ENCODE measurements around the gene TACC2. TPM values are rescaled to one million over a fixed set of nuclear protein-coding genes. Genes with fewer than 3 reads are reported as not detected.
"Not testable (repeated sequence)": the region's sequence is repeated elsewhere in the genome, so short reads cannot be mapped to it uniquely, and the experiment has no call there.

The TACC2 gene
- total RNA-seq, 2 experiments from 2014 or later = not detected

DNA sequence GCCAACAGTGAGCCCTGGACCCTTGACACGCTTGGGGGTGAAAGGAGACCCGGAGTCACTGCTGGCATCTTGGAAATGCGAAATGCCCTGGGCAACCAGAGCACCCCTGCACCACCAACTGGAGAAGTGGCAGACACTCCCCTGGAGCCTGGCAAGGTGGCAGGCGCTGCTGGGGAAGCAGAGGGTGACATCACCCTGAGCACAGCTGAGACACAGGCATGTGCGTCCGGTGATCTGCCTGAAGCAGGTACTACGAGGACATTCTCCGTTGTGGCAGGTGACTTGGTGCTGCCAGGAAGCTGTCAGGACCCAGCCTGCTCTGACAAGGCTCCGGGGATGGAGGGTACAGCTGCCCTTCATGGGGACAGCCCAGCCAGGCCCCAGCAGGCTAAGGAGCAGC, 98.5 kb downstream of the TACC2 start:
- Mint-ChIP-seq H3K4me3 (no peak overlapping the region), H3K9me3 (no peaks in the 10 kb centered on the region), H3K27me3 (no peaks in the 10 kb centered on the region), H3K36me3 (ENCODE audit: low read depth) (no peaks in the 10 kb centered on the region), H3K4me1 (ENCODE audit: low read depth) (no peaks in the 10 kb centered on the region), H3K27ac (no peak overlapping the region)
- DNase-seq = no peak
- no peak for ATAC-seq
- ChIA-PET POLR2A (no interaction called here), CTCF (no interaction called here)
- TF ChIP-seq, protein P1, sequence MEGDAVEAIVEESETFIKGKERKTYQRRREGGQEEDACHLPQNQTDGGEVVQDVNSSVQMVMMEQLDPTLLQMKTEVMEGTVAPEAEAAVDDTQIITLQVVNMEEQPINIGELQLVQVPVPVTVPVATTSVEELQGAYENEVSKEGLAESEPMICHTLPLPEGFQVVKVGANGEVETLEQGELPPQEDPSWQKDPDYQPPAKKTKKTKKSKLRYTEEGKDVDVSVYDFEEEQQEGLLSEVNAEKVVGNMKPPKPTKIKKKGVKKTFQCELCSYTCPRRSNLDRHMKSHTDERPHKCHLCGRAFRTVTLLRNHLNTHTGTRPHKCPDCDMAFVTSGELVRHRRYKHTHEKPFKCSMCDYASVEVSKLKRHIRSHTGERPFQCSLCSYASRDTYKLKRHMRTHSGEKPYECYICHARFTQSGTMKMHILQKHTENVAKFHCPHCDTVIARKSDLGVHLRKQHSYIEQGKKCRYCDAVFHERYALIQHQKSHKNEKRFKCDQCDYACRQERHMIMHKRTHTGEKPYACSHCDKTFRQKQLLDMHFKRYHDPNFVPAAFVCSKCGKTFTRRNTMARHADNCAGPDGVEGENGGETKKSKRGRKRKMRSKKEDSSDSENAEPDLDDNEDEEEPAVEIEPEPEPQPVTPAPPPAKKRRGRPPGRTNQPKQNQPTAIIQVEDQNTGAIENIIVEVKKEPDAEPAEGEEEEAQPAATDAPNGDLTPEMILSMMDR (IDR thresholded peaks at IDR 0.05) = no peak
- intact Hi-C loops (cut with micrococcal nuclease) = no loop called here

DNA sequence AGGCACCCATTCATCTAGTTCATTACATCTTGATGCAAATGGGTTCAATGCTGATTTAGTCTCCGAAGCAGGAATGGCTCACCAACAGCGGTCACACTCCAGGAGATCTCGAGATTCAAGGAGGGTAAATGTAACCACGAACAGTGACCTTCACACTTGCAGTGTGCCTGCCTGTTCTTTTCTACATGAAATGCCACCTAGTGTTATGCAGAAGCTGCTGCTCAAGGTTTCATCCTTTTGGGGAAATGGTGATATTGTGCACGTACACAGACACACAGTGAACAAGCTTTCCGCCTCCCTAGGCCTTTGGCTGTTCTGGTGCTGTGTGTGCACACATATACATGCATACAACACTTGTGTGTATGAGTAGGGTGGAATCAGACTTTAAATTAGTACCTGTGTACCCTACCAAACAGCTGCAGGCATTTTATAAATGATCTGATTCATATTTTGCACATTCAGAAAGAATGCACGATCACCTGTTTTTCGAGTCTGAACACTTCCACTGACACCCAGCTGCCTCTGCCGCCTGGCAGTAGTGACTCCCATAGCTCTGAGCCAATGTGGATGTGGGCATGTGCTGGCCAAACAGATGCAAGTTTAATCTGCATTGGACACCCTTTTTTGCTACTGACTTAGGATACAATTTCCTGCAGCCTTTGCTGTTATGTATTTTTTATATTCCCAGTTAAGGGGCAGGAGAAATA, 100.5 kb downstream of the TACC2 start:
- intact Hi-C loops (cut with micrococcal nuclease) = no loop called here
- no peaks in the 10 kb centered on the region for H3K9me3 Mint-ChIP-seq
- no peaks in the 10 kb centered on the region for H3K36me3 Mint-ChIP-seq (ENCODE audit: low read depth)
- no peak overlapping the region for H3K4me3 Mint-ChIP-seq
- POLR2A ChIA-PET = no interaction called here
- DNase-seq = no peak
- no peak overlapping the region for H3K27ac Mint-ChIP-seq
- ATAC-seq = no peak
- no peaks in the 10 kb centered on the region for H3K27me3 Mint-ChIP-seq
- CTCF ChIA-PET = no interaction called here
- TF ChIP-seq, protein P1 (IDR thresholded peaks at IDR 0.05) = no peak
- no peaks in the 10 kb centered on the region for H3K4me1 Mint-ChIP-seq (ENCODE audit: low read depth)

DNA sequence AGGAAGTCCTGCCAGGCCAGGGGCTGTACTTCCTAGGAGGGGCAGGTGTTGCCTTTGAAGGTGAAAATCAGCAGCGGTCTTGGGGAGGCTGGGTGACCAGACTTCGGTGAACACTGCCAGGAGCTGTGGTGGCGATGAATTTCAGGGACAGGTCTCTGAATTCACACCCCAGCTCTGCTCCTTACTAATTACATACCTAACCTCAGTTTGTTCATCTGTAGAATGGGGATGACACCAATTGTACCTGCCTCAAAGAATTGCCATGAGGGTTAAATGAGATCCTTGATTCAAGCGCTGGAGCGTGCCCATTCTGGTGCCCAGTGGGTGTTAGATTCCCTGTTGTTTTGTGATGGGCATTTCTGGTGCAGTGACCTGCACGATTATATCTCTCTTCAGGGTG, 102.8 kb downstream of the TACC2 start:
- no peak for DNase-seq
- H3K27ac Mint-ChIP-seq = no peak overlapping the region
- no peak overlapping the region for H3K4me3 Mint-ChIP-seq
- intact Hi-C loops (cut with micrococcal nuclease) = no loop called here
- no peaks in the 10 kb centered on the region for H3K4me1 Mint-ChIP-seq (ENCODE audit: low read depth)
- ChIA-PET POLR2A (no interaction called here), CTCF (no interaction called here)
- no peaks in the 10 kb centered on the region for H3K27me3 Mint-ChIP-seq
- no peaks in the 10 kb centered on the region for H3K9me3 Mint-ChIP-seq
- H3K36me3 Mint-ChIP-seq (ENCODE audit: low read depth) = no peaks in the 10 kb centered on the region
- TF ChIP-seq, protein P1 (IDR thresholded peaks at IDR 0.05) = no peak
- no peak for ATAC-seq

DNA sequence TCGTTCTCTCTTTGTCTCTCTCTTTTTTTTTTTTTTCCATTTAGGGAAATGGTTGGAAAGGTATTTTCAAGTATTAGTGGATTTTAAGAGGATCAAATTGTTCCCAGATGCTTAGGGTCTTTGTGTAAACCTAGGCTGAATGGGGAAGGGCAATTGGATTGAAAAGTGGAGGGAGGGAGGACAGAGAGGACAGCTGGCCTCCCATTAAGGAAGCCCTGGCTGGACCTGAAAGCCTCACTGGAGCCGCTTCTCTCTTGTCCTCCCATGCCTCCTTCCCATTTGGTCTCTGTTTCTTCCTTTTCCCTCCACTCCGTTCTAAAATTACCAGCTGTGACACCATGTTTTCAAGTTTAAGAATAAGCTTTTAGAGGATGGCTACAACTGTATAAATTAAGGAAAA, 104.1 kb downstream of the TACC2 start:
- DNase-seq (no peak), ATAC-seq (no peak)
- ChIA-PET CTCF (no interaction called here), POLR2A (no interaction called here)
- H3K36me3 Mint-ChIP-seq (ENCODE audit: low read depth) = no peaks in the 10 kb centered on the region
- no peak overlapping the region for H3K27ac Mint-ChIP-seq
- intact Hi-C loops (cut with micrococcal nuclease) = no loop called here
- TF ChIP-seq, protein P1 (IDR thresholded peaks at IDR 0.05) = no peak
- H3K9me3 Mint-ChIP-seq = no peaks in the 10 kb centered on the region
- H3K4me1 Mint-ChIP-seq (ENCODE audit: low read depth) = no peaks in the 10 kb centered on the region
- no peak overlapping the region for H3K4me3 Mint-ChIP-seq
- H3K27me3 Mint-ChIP-seq = no peaks in the 10 kb centered on the region

DNA sequence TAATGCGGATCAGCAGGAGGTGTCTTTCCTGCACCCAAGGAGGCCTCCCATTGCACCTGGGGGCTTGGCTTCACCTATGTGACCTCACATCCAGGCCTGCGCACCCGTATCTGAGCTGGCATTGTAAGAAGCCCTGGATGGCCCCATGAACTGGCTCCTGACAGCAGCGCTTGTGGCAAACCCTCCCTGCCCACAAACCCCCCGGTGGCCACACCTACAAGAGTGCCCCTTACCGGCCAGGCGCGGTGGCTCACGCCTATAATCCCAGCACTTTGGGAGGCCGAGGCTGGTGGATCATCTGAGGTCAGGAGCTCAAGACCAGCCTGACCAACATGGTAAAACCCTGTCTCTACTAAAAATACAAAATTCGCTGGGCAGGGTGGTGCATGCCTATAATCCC, 107.2 kb downstream of the TACC2 start:
- CTCF ChIA-PET = not testable (repeated sequence)

More for the DNA sequence above, 107.2 kb downstream of the TACC2 start:
- H3K4me3 Mint-ChIP-seq; H3K4me1 Mint-ChIP-seq (ENCODE audit: low read depth); intact Hi-C loops (cut with micrococcal nuclease); H3K27ac Mint-ChIP-seq; POLR2A ChIA-PET; H3K9me3 Mint-ChIP-seq; H3K36me3 Mint-ChIP-seq (ENCODE audit: low read depth); DNase-seq; ATAC-seq; H3K27me3 Mint-ChIP-seq: not testable (repeated sequence)

Data from activated CD8-positive, alpha-beta T cell treated with anti-CD3 and anti-CD28 coated beads for 36 hours (primary cell).